CD4-positive, alpha-beta T cell (primary cell): Measurements from ENCODE around the gene WNT2B. TPM values are rescaled to one million over a fixed set of nuclear protein-coding genes. Genes with fewer than 3 reads are reported as not detected.

Experiments used
- ATAC-seq: fragments of 200-7000 bp; cut with Tn5 transposase; one replicate; pipeline ENCODE4 v1.10.0; 2022; ENCODE audit warnings: mild to moderate bottlenecking; ENCODE audit not compliant: poor library complexity
- CTCF ChIA-PET: fragments of 350-600 bp; sonication (Branson Sonifier 250); formaldehyde crosslinking; loops from one replicate; lab custom pipeline; 2021; ENCODE audit warnings: antibody characterized with exemption, inconsistent platforms; lab: Charles Lee
- POLR2A ChIA-PET: fragments of 350-600 bp; sonication (Branson Sonifier 250); formaldehyde crosslinking; loops from one replicate; lab custom pipeline; 2021; ENCODE audit warnings: antibody characterized with exemption, inconsistent platforms; lab: Charles Lee
- DNase-seq, 14 experiments: peaks; one replicate each; pipeline ENCODE4 v3.0.0-alpha.2; 2013 to 2020; ENCODE audit warnings: mixed read lengths in 2 of 14
- H3K27ac ChIP-seq, 2 donors: one replicate each; pipeline versions ENCODE4 v1.5.1 to v1.7.0; 2013; ENCODE audit warnings: low read length in 2 of 2, low read depth in 1 of 2, mild to moderate bottlenecking in 1 of 2
- H3K27me3 ChIP-seq, 2 experiments: 1 replicate in 1 of 2; 2 replicates in 1 of 2; pipeline versions ENCODE4 v1.6.1 to v1.7.0; 2013; ENCODE audit warnings: low read length in 2 of 2, control low read depth in 1 of 2, mild to moderate bottlenecking in 1 of 2, moderate library complexity in 1 of 2; ENCODE audit not compliant: insufficient read depth in 2 of 2, control insufficient read depth in 1 of 2
- H3K36me3 ChIP-seq: one replicate; pipeline ENCODE4 v1.6.1; 2013; ENCODE audit warnings: low read length, control low read depth; ENCODE audit not compliant: insufficient read depth
- H3K4me1 ChIP-seq: one replicate; pipeline ENCODE4 v1.6.1; 2013; ENCODE audit warnings: low read length, control low read depth; ENCODE audit not compliant: insufficient read depth
- H3K4me3 ChIP-seq: one replicate; pipeline ENCODE4 v1.5.1; 2013; ENCODE audit warnings: mild to moderate bottlenecking, low read length, moderate library complexity
- H3K9me3 ChIP-seq, 2 experiments: 1 replicate in 1 of 2; 2 replicates in 1 of 2; pipeline versions ENCODE4 v1.6.1 to v1.7.0; 2013; ENCODE audit warnings: low read length in 2 of 2, mild to moderate bottlenecking in 2 of 2, control low read depth in 1 of 2, moderate library complexity in 1 of 2; ENCODE audit not compliant: control insufficient read depth in 1 of 2, insufficient read depth in 1 of 2
- H3K27ac Mint-ChIP-seq: one replicate; pipeline ENCODE4 v1.8.0; 2020; ENCODE audit warnings: mixed read lengths
- H3K27me3 Mint-ChIP-seq: one replicate; pipeline ENCODE4 v1.8.0; 2021; ENCODE audit warnings: mixed read lengths
- H3K36me3 Mint-ChIP-seq: one replicate; pipeline ENCODE4 v1.8.0; 2021; ENCODE audit warnings: low read depth, mixed read lengths
- H3K4me1 Mint-ChIP-seq: one replicate; pipeline ENCODE4 v1.8.0; 2021; ENCODE audit warnings: low read depth, mixed read lengths
- H3K4me3 Mint-ChIP-seq: one replicate; pipeline ENCODE4 v1.8.0; 2020; ENCODE audit warnings: mild to moderate bottlenecking, mixed read lengths
- H3K9me3 Mint-ChIP-seq: one replicate; pipeline ENCODE4 v1.8.0; 2020; ENCODE audit warnings: mixed read lengths
- intact Hi-C, 2 experiments: fragments of 100-400 bp; cut with DNase I in 1 of 2; cut with micrococcal nuclease in 1 of 2; formaldehyde crosslinking; loops; one replicate each; pipeline versions ENCODE4 v1.15.1 to v1.9.0; 2023 to 2025; cut with DNase I, micrococcal nuclease
- total RNA-seq, 174 experiments: library from RNA in 2 of 174; stranded (reverse) in 2 of 174; gene quantifications; one replicate each; pipeline ENCODE4 v1.2.3 and lab custom pipeline; 2021 to 2026
- TF ChIP-seq, protein P1 (sequence below): fragments of 200-600 bp; IDR thresholded peaks from one replicate; pipeline ENCODE4 v1.8.0; 2022; ENCODE audit warnings: antibody characterized with exemption, mild to moderate bottlenecking

The WNT2B gene
- total RNA-seq, 2 experiments from 2014 or later, result 0.33 to 0.67 TPM

DNA sequence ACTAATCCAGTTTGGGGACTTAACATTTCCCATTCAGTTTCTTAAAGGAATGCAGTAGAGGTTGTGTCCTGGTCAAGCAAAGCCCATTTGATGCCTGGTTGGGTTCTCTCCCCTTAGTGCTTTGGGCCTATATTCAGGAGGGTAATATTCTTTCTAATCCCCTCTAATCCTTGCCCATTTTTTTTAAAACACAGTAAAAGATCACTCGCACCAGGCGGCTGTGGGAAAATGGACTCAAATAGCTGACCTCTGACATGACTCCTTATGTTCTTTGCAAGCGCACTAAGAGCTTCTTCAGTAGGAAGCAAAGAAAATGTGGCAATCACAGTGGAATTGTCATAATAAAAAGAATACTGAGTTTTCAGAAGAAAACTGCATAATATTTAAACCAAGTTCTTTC is 49.9 kb downstream of the WNT2B start:
- Mint-ChIP-seq H3K9me3 (no peaks in the 10 kb centered on the region), H3K36me3 (peaks cover 22% of the 10 kb centered on the region), H3K4me3 (no peak overlapping the region), H3K27ac (no peak overlapping the region), H3K4me1 (no peaks in the 10 kb centered on the region), H3K27me3 (no peaks in the 10 kb centered on the region)
- ChIA-PET POLR2A (no interaction called here), CTCF (no interaction called here)
- ATAC-seq (no peak), DNase-seq (no peak)
- Histone ChIP-seq H3K27me3 (no peaks in the 10 kb centered on the region), H3K4me1 (no peaks in the 10 kb centered on the region), H3K4me3 (no peak overlapping the region), H3K36me3 (peaks cover 4% of the 10 kb centered on the region), H3K9me3 (no peaks in the 10 kb centered on the region), H3K27ac (no peak overlapping the region)
- intact Hi-C loops, result no loop called here
- TF ChIP-seq, protein P1, sequence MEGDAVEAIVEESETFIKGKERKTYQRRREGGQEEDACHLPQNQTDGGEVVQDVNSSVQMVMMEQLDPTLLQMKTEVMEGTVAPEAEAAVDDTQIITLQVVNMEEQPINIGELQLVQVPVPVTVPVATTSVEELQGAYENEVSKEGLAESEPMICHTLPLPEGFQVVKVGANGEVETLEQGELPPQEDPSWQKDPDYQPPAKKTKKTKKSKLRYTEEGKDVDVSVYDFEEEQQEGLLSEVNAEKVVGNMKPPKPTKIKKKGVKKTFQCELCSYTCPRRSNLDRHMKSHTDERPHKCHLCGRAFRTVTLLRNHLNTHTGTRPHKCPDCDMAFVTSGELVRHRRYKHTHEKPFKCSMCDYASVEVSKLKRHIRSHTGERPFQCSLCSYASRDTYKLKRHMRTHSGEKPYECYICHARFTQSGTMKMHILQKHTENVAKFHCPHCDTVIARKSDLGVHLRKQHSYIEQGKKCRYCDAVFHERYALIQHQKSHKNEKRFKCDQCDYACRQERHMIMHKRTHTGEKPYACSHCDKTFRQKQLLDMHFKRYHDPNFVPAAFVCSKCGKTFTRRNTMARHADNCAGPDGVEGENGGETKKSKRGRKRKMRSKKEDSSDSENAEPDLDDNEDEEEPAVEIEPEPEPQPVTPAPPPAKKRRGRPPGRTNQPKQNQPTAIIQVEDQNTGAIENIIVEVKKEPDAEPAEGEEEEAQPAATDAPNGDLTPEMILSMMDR, result no peak

GRCh38 chr1:112563341-112563740 is 54.6 kb downstream of the WNT2B start:
- H3K4me3 ChIP-seq, result no peak overlapping the region
- no peaks in the 10 kb centered on the region for H3K36me3 ChIP-seq
- Mint-ChIP-seq H3K27me3 (no peaks in the 10 kb centered on the region), H3K4me3 (no peak overlapping the region), H3K4me1 (no peaks in the 10 kb centered on the region), H3K27ac (no peak overlapping the region), H3K9me3 (no peaks in the 10 kb centered on the region), H3K36me3 (peaks cover 18% of the 10 kb centered on the region)
- no peaks in the 10 kb centered on the region for H3K27me3 ChIP-seq
- H3K27ac ChIP-seq, result no peak overlapping the region
- CTCF ChIA-PET, result no interaction called here
- no peak for DNase-seq
- no peaks in the 10 kb centered on the region for H3K4me1 ChIP-seq
- H3K9me3 ChIP-seq, result no peaks in the 10 kb centered on the region
- ATAC-seq, result no peak
- POLR2A ChIA-PET, result no interaction called here
- intact Hi-C loops, result no loop called here
- TF ChIP-seq, protein P1, result no peak

DNA sequence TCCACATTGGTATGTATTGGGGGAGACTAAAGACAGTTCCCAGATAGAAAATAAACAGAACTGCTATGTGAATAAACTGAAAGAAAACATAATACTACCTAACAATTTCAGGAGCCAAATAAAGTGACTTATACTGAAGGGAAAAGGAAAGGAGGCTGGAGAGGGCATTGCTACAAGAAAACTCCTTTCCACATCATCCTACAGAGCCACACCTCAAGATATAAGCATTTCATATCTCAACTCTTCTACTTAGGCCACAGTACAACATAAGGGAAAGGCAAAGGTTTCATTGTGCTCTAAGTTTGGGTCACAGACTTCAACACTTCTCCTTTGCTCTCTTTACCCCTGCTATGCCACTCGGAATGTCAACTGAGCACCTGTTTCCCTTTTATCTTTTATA is 55.3 kb downstream of the WNT2B start:
- Mint-ChIP-seq H3K27me3 (no peaks in the 10 kb centered on the region), H3K4me1 (no peaks in the 10 kb centered on the region), H3K9me3 (no peaks in the 10 kb centered on the region), H3K36me3 (peaks cover 22% of the 10 kb centered on the region), H3K27ac (no peak overlapping the region), H3K4me3 (no peak overlapping the region)
- no peaks in the 10 kb centered on the region for H3K27me3 ChIP-seq
- ATAC-seq (no peak), DNase-seq (no peak)
- TF ChIP-seq, protein P1, result no peak
- H3K9me3 ChIP-seq, result no peaks in the 10 kb centered on the region
- intact Hi-C loops, result no loop called here
- no peak overlapping the region for H3K4me3 ChIP-seq
- ChIA-PET CTCF (no interaction called here), POLR2A (no interaction called here)
- no peak overlapping the region for H3K27ac ChIP-seq
- no peaks in the 10 kb centered on the region for H3K36me3 ChIP-seq
- no peaks in the 10 kb centered on the region for H3K4me1 ChIP-seq
